ENCODE results near the gene ACTR3C. TPM values are rescaled to one million over a fixed set of nuclear protein-coding genes. Genes with fewer than 3 reads are reported as not detected.
"Not testable (repeated sequence)": the region's sequence is repeated elsewhere in the genome, so short reads cannot be mapped to it uniquely, and the experiment has no call there.

Gene ACTR3C
- total RNA-seq, 1 experiment from 2014 or later, result 8.0 TPM

DNA sequence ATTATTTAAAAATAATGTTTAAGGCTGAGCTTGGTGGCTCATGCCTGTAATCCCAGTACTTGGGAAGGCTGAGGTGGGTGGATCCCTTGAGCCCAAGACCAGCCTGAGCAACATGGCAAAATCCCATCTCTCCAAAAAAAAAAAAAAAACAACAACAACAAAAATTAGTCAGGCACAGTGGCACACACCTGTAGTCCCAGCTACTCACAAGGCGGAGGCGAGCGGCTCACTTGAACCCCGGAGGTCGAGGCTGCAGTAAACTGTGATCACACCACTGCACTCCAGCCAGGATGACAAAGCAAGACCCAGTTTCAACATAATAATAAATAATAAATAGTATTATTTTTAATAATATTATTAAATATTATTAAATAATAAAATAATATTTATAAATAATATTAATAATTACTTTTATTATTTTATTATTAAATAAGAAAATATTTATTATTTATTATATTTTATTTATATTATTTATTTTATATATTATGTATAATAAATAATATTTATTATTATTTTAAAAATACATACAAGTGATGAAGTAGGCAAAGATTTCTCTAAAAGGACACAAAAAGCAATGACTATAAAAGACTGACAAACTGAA lies 8.6 kb downstream of the ACTR3C start:
- Histone ChIP-seq H3K9me3 (no peaks in the 10 kb centered on the region), H3K4me1 (peaks cover 16% of the 10 kb centered on the region; the same call in 1 of the 2 replicates), H3K4me3 (ENCODE audit: low read depth, low read length) (no peak overlapping the region), H3K27me3 (replicated peaks; ENCODE audit: control insufficient read depth, insufficient read depth, low read length) (no peaks in the 10 kb centered on the region), H3K36me3 (ENCODE audit: control insufficient read depth, insufficient read depth, low read length) (no peaks in the 10 kb centered on the region)
- intact Hi-C loops (cut with micrococcal nuclease; ENCODE audit: unreplicated experiment), result no loop called here
- no TSS peak for BruUV-seq (replicated peaks)
- H3K27ac Mint-ChIP-seq (ENCODE audit: unreplicated experiment), result no peak overlapping the region
- no peaks in the 10 kb centered on the region for H3K9me3 Mint-ChIP-seq (ENCODE audit: unreplicated experiment)
- H3K36me3 Mint-ChIP-seq (ENCODE audit: insufficient read depth, unreplicated experiment), result peaks cover 9% of the 10 kb centered on the region
- peaks cover 5% of the 10 kb centered on the region for H3K4me1 Mint-ChIP-seq (ENCODE audit: low read depth, unreplicated experiment)
- no peak for TF ChIP-seq CTCF (IDR thresholded peaks at IDR 0.05; ENCODE audit: insufficient read depth in 1 of 2, low read depth in 1 of 2, low read length in 1 of 2, severe bottlenecking in 1 of 2, unreplicated experiment in 1 of 2)
- H3K4me3 Mint-ChIP-seq (ENCODE audit: unreplicated experiment), result no peak overlapping the region
- no peaks in the 10 kb centered on the region for H3K27me3 Mint-ChIP-seq (ENCODE audit: insufficient read depth, unreplicated experiment)
- CTCF ChIA-PET, result interaction anchor here (0.7 kb wide), 1 partner anchor 60 kb away, joined by 3 read pairs; no protein-coding TSS in a partner anchor
- no peak for DNase-seq
- POLR2A ChIA-PET, result interaction anchor here (0.6 kb wide), 2 partner anchors 91 to 691 kb away, joined by 3 to 5 read pairs; a partner anchor contains a TSS

DNA sequence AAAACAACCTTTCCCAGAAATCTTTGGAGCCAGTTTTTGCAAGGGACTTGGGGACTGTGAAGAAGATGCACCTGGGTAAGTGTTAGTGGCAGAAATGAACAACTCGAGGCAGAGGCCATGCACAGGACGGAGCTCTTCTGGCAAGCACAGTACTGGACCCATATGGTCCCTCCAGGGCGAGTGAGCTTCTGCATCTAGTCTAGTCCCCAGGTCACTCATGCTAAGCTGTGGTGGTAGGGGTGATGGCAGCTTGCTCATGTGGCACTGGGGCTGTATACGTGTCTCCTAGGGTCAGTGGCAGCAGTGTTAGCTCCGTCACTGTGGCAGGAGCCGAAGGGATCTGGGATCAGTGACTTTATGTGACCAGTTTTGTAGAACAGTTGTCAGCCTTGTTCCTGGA lies 9.5 kb downstream of the ACTR3C start:
- POLR2A ChIA-PET, result no interaction called here
- Mint-ChIP-seq H3K36me3 (ENCODE audit: insufficient read depth, unreplicated experiment) (peaks cover 9% of the 10 kb centered on the region), H3K4me1 (ENCODE audit: low read depth, unreplicated experiment) (peaks cover 5% of the 10 kb centered on the region), H3K27me3 (ENCODE audit: insufficient read depth, unreplicated experiment) (no peaks in the 10 kb centered on the region), H3K27ac (ENCODE audit: unreplicated experiment) (no peak overlapping the region), H3K9me3 (ENCODE audit: unreplicated experiment) (no peaks in the 10 kb centered on the region), H3K4me3 (ENCODE audit: unreplicated experiment) (no peak overlapping the region)
- CTCF ChIA-PET, result interaction anchor here (0.7 kb wide), 1 partner anchor 61 kb away, joined by 3 read pairs; no protein-coding TSS in a partner anchor
- Histone ChIP-seq H3K27me3 (replicated peaks; ENCODE audit: control insufficient read depth, insufficient read depth, low read length) (no peaks in the 10 kb centered on the region), H3K36me3 (ENCODE audit: control insufficient read depth, insufficient read depth, low read length) (no peaks in the 10 kb centered on the region), H3K4me3 (ENCODE audit: low read depth, low read length) (no peak overlapping the region), H3K4me1 (peaks cover 16% of the 10 kb centered on the region; the same call in 1 of the 2 replicates), H3K9me3 (no peaks in the 10 kb centered on the region)
- BruUV-seq (replicated peaks), result no TSS peak
- intact Hi-C loops (cut with micrococcal nuclease; ENCODE audit: unreplicated experiment), result no loop called here
- no peak for TF ChIP-seq CTCF (IDR thresholded peaks at IDR 0.05; ENCODE audit: insufficient read depth in 1 of 2, low read depth in 1 of 2, low read length in 1 of 2, severe bottlenecking in 1 of 2, unreplicated experiment in 1 of 2)
- no peak for DNase-seq

GRCh38 chr7:150313367-150313809 lies 10.0 kb downstream of the ACTR3C start:
- H3K4me1 ChIP-seq, result peaks cover 16% of the 10 kb centered on the region; the same call in 1 of the 2 replicates

GRCh38 chr7:150312649-150313366 lies 10.5 kb downstream of the ACTR3C start:
- H3K9me3 Mint-ChIP-seq (ENCODE audit: unreplicated experiment); H3K27ac Mint-ChIP-seq (ENCODE audit: unreplicated experiment); H3K36me3 Mint-ChIP-seq (ENCODE audit: insufficient read depth, unreplicated experiment); H3K27me3 Mint-ChIP-seq (ENCODE audit: insufficient read depth, unreplicated experiment); intact Hi-C loops (cut with micrococcal nuclease; ENCODE audit: unreplicated experiment); CTCF ChIA-PET; H3K9me3 ChIP-seq; BruUV-seq (replicated peaks); H3K36me3 ChIP-seq (ENCODE audit: control insufficient read depth, insufficient read depth, low read length); H3K27me3 ChIP-seq (replicated peaks; ENCODE audit: control insufficient read depth, insufficient read depth, low read length); DNase-seq; POLR2A ChIA-PET; H3K4me3 ChIP-seq (ENCODE audit: low read depth, low read length); H3K4me3 Mint-ChIP-seq (ENCODE audit: unreplicated experiment): not testable (repeated sequence)
- H3K4me1 ChIP-seq, result peaks cover 19% of the 10 kb centered on the region
- peaks cover 14% of the 10 kb centered on the region for H3K4me1 Mint-ChIP-seq (ENCODE audit: low read depth, unreplicated experiment)

More at GRCh38 chr7:150313367-150313809, 10.0 kb downstream of the ACTR3C start:
- DNase-seq, result no peak
- Mint-ChIP-seq H3K9me3 (ENCODE audit: unreplicated experiment) (no peaks in the 10 kb centered on the region), H3K27ac (ENCODE audit: unreplicated experiment) (no peak overlapping the region), H3K27me3 (ENCODE audit: insufficient read depth, unreplicated experiment) (no peaks in the 10 kb centered on the region), H3K4me1 (ENCODE audit: low read depth, unreplicated experiment) (peaks cover 9% of the 10 kb centered on the region), H3K4me3 (ENCODE audit: unreplicated experiment) (no peak overlapping the region), H3K36me3 (ENCODE audit: insufficient read depth, unreplicated experiment) (peaks cover 9% of the 10 kb centered on the region)
- TF ChIP-seq CTCF (IDR thresholded peaks at IDR 0.05; ENCODE audit: insufficient read depth in 1 of 2, low read depth in 1 of 2, low read length in 1 of 2, severe bottlenecking in 1 of 2, unreplicated experiment in 1 of 2), result no peak
- H3K4me3 ChIP-seq (ENCODE audit: low read depth, low read length), result no peak overlapping the region
- no peaks in the 10 kb centered on the region for H3K9me3 ChIP-seq
- ChIA-PET CTCF (no interaction called here), POLR2A (no interaction called here)
- no peaks in the 10 kb centered on the region for H3K27me3 ChIP-seq (replicated peaks; ENCODE audit: control insufficient read depth, insufficient read depth, low read length)
- BruUV-seq (replicated peaks), result no TSS peak
- intact Hi-C loops (cut with micrococcal nuclease; ENCODE audit: unreplicated experiment), result no loop called here
- no peaks in the 10 kb centered on the region for H3K36me3 ChIP-seq (ENCODE audit: control insufficient read depth, insufficient read depth, low read length)
